WTC11 (cell line): ENCODE measurements around the gene CPAMD8.

Experiments used
- ELF4 ChIP-seq: sonication (generic); formaldehyde crosslinking; IDR thresholded peaks from 2 replicates; pipeline ENCODE4 v1.8.1; 2022; ENCODE audit warnings: low read depth, mild to moderate bottlenecking, moderate library complexity, missing genetic modification reagents
- ESRRA ChIP-seq: sonication (generic); formaldehyde crosslinking; IDR thresholded peaks from 2 replicates; pipeline ENCODE4 v1.8.1; 2022; ENCODE audit warnings: mild to moderate bottlenecking, missing genetic modification reagents, borderline replicate concordance
- HMGA2 ChIP-seq: fragments of 250-450 bp; sonication (Bioruptor Pico); IDR thresholded peaks from 2 replicates; pipeline ENCODE4 v1.4.0; 2021; ENCODE audit warnings: mild to moderate bottlenecking, moderate library complexity
- IRF2 ChIP-seq: sonication (generic); formaldehyde crosslinking; IDR thresholded peaks from 2 replicates; pipeline ENCODE4 v1.8.0; 2022; ENCODE audit warnings: low read depth, missing genetic modification reagents, borderline replicate concordance
- NR1H2 ChIP-seq: sonication (generic); formaldehyde crosslinking; IDR thresholded peaks from 2 replicates; pipeline ENCODE4 v1.9.0; 2021; ENCODE audit warnings: mild to moderate bottlenecking, moderate library complexity, missing genetic modification reagents
- TEAD1 ChIP-seq: sonication (generic); formaldehyde crosslinking; IDR thresholded peaks from 2 replicates; pipeline ENCODE4 v1.8.0; 2022; ENCODE audit warnings: mild to moderate bottlenecking, missing genetic modification reagents
- TF ChIP-seq, protein P1 (sequence below): sonication (generic); formaldehyde crosslinking; IDR thresholded peaks from 2 replicates; pipeline ENCODE4 v1.8.0; 2022; ENCODE audit warnings: mild to moderate bottlenecking, missing genetic modification reagents
- TF ChIP-seq, protein P2 (sequence below): fragments of 200-600 bp; IDR thresholded peaks from 2 replicates; pipeline ENCODE4 v1.8.0; 2022; ENCODE audit warnings: antibody characterized with exemption
- TF ChIP-seq, protein P3 (sequence below): sonication (generic); formaldehyde crosslinking; IDR thresholded peaks from 2 replicates; pipeline ENCODE4 v1.8.1; 2023; ENCODE audit warnings: mild to moderate bottlenecking, missing genetic modification reagents, moderate library complexity

DNA sequence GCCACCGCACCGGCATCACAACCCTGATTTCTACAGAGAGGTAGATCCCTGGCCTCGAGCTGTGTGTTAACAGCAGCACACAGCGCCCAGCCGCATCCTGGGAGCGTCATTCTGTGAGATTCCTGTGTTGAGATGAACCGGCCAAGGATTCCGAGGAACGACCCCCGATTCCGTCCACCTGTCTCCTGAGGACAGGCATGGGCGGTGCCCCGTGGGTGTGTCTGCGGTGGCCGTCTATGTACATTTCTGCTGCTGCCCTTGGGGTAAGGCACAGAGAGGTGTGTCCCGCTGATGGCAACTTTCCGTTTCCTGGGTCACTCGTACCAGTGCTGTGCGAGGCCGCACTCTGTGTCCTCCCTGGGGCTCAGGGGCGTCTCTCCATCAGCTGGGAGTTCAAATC is 153.9 kb downstream of the CPAMD8 start:
- no peak for TF ChIP-seq TEAD1 (CRISPR knock-in tag)
- TF ChIP-seq HMGA2, result no peak
- TF ChIP-seq, protein P1, sequence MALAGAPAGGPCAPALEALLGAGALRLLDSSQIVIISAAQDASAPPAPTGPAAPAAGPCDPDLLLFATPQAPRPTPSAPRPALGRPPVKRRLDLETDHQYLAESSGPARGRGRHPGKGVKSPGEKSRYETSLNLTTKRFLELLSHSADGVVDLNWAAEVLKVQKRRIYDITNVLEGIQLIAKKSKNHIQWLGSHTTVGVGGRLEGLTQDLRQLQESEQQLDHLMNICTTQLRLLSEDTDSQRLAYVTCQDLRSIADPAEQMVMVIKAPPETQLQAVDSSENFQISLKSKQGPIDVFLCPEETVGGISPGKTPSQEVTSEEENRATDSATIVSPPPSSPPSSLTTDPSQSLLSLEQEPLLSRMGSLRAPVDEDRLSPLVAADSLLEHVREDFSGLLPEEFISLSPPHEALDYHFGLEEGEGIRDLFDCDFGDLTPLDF, result no peak
- TF ChIP-seq, protein P2, sequence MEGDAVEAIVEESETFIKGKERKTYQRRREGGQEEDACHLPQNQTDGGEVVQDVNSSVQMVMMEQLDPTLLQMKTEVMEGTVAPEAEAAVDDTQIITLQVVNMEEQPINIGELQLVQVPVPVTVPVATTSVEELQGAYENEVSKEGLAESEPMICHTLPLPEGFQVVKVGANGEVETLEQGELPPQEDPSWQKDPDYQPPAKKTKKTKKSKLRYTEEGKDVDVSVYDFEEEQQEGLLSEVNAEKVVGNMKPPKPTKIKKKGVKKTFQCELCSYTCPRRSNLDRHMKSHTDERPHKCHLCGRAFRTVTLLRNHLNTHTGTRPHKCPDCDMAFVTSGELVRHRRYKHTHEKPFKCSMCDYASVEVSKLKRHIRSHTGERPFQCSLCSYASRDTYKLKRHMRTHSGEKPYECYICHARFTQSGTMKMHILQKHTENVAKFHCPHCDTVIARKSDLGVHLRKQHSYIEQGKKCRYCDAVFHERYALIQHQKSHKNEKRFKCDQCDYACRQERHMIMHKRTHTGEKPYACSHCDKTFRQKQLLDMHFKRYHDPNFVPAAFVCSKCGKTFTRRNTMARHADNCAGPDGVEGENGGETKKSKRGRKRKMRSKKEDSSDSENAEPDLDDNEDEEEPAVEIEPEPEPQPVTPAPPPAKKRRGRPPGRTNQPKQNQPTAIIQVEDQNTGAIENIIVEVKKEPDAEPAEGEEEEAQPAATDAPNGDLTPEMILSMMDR, result no peak
- TF ChIP-seq ELF4 (CRISPR knock-in tag), result no peak
- no peak for TF ChIP-seq ESRRA
- TF ChIP-seq NR1H2, result no peak
- TF ChIP-seq, protein P3, sequence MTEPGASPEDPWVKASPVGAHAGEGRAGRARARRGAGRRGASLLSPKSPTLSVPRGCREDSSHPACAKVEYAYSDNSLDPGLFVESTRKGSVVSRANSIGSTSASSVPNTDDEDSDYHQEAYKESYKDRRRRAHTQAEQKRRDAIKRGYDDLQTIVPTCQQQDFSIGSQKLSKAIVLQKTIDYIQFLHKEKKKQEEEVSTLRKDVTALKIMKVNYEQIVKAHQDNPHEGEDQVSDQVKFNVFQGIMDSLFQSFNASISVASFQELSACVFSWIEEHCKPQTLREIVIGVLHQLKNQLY (CRISPR knock-in tag), result no peak
- TF ChIP-seq IRF2, result no peak
